Ovary (tissue), 9 donors: ENCODE data around the gene RPA3. TPM values are rescaled to one million over a fixed set of nuclear protein-coding genes. Genes with fewer than 3 reads are reported as not detected.

ENCODE experiments used
- DNase-seq, 5 donors: peaks; one replicate each; pipeline ENCODE4 v3.0.0-alpha.2; 2019 to 2020
- H3K27ac ChIP-seq, 2 donors: fragments of 200-600 bp; one replicate each; pipeline versions ENCODE4 v1.5.1 to v1.8.0; 2019 to 2022
- H3K27me3 ChIP-seq: fragments of 200-600 bp; one replicate; pipeline ENCODE4 v1.8.0; 2022
- H3K36me3 ChIP-seq: fragments of 200-600 bp; sonication (generic); one replicate; pipeline ENCODE4 v1.5.1; 2019
- H3K4me1 ChIP-seq: one replicate; pipeline ENCODE4 v1.8.1; 2013; ENCODE audit warnings: mild to moderate bottlenecking, moderate library complexity; ENCODE audit not compliant: insufficient read depth
- H3K4me3 ChIP-seq: fragments of 200-600 bp; sonication (generic); one replicate; pipeline ENCODE4 v1.5.1; 2017
- H3K9me3 ChIP-seq, 2 donors: fragments of 200-600 bp in 1 of 2; sonication (generic) in 1 of 2; one replicate each; pipeline versions ENCODE4 v1.5.1 to v1.8.1; 2013 to 2019; ENCODE audit warnings: mild to moderate bottlenecking in 1 of 2, moderate library complexity in 1 of 2
- CTCF ChIP-seq, 3 donors: fragments of 450-650 bp in 2 of 3; fragments of 200-600 bp in 1 of 3; IDR thresholded peaks; one replicate each; pipeline versions ENCODE4 v1.5.1 to v1.8.0; 2016 to 2022; ENCODE audit warnings: antibody characterized with exemption in 3 of 3, mild to moderate bottlenecking in 1 of 3
- EP300 ChIP-seq: sonication (generic); formaldehyde crosslinking; IDR thresholded peaks from one replicate; pipeline ENCODE4 v1.6.1; 2017; ENCODE audit warnings: antibody characterized with exemption
- POLR2A ChIP-seq: fragments of 450-650 bp; IDR thresholded peaks from one replicate; pipeline ENCODE4 v1.6.1; 2017; ENCODE audit warnings: antibody characterized with exemption, mild to moderate bottlenecking, moderate library complexity
- WGBS, 3 donors: extraction: QIAGEN DNeasy Blood & Tissue Kit in 1 of 3; methylation state at CpG; one replicate each; pipeline versions ENCODE4 v1.1.5 to v1.1.7; 2013 to 2017; 5-methylcytosine and 5-hydroxymethylcytosine counted together
- intact Hi-C, 4 donors: fragments of 100-400 bp; cut with DNase I; formaldehyde crosslinking; loops; one replicate each; pipeline versions ENCODE4 v1.11.0 to v1.15.1; 2022 to 2023
- polyA plus RNA-seq, 2 donors: library from polyadenylated mRNA; stranded (reverse); fragments of 200-250 nt in 1 of 2; fragments of 350-450 nt in 1 of 2; fragmentation: Illumina TruSeq in 1 of 2; extraction: RNeasy Lipid Tissue Mini Kit (QIAGEN cat#74804) in 1 of 2; gene quantifications; one replicate each; pipeline ENCODE4 v1.2.3, GENCODE V29; 2013 to 2014
- total RNA-seq, 7 donors: library from RNA; depleted of rRNA in 2 of 7; stranded (reverse); fragments of >200 nt in 2 of 7; fragmentation: NEBNext Ultra II Directional in 3 of 7; extraction: Animal tissue kit (Norgen Biotek cat#: 25700) in 3 of 7; gene quantifications; one replicate each; pipeline versions ENCODE4 v1.1.0 to v1.2.4, GENCODE V29; 2016 to 2023
- donor health status: DM: no; HTN: no; CAD: no; lungs with moderate emphysema.
- donor health status: DM: no; HTN: no; CAD: no.
- donor health status: Bipolar disorder and iron deficiency.
- donor health status: DM: yes; HTN: yes; CAD: no.
- donor health status: DM: no; HTN: no; CAD: no.
- donor health status: DM: yes; HTN: yes; CAD: no.

Gene RPA3
- total and polyA plus RNA-seq, 9 donors, result 8.6 to 28.6 (median 17.8) TPM

GRCh38 chr7:7651479-7651878 is 66.9 kb downstream of the RPA3 start:
- no peak for TF ChIP-seq EP300
- no peak for TF ChIP-seq POLR2A
- TF ChIP-seq CTCF (IDR thresholded peaks at IDR 0.05), result no peak
- no peaks in the 10 kb centered on the region for H3K27me3 ChIP-seq
- H3K4me3 ChIP-seq, result no peak overlapping the region
- DNase-seq, result no peak
- H3K4me1 ChIP-seq, result no peaks in the 10 kb centered on the region
- 55 to 72% (median 70%) methylated on average over 3 of the region's 3 CpGs for WGBS, 3 donors
- no peaks in the 10 kb centered on the region for H3K9me3 ChIP-seq
- H3K27ac ChIP-seq, result no peak overlapping the region
- no peaks in the 10 kb centered on the region for H3K36me3 ChIP-seq
- intact Hi-C loops, result no loop called here

DNA sequence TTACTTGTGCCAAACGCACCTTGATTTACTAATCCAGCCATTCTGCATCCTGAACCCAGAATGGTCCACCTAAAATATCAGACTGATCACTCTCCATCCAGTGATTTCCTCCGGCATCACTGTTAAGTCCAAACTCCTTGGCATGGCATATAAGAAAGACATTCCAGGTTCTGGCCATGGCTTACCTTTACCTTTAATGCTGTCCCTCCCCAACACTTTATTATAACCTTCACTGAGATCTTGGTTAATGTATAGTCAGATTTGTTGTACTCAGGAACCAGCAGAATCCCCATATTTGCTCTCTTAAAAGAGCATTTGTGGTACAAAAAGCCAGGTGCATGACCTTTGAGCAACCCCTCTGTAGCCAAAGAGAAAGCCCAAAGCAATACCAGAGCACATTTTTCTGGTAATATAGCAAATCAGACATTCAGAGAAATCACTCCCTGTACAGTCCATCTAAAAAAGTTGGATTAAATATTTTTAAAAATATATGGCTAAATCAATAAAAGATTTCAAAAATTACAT is 67.7 kb downstream of the RPA3 start:
- intact Hi-C loops, result no loop called here
- no peaks in the 10 kb centered on the region for H3K36me3 ChIP-seq
- no peaks in the 10 kb centered on the region for H3K4me1 ChIP-seq
- no peaks in the 10 kb centered on the region for H3K9me3 ChIP-seq
- no peak for TF ChIP-seq EP300
- TF ChIP-seq CTCF (IDR thresholded peaks at IDR 0.05), result no peak
- TF ChIP-seq POLR2A, result no peak
- no peak for DNase-seq
- no peaks in the 10 kb centered on the region for H3K27me3 ChIP-seq
- no peak overlapping the region for H3K27ac ChIP-seq
- 94 to 96% (median 96%) methylated on average over 2 of the region's 2 CpGs for WGBS, 3 donors
- no peak overlapping the region for H3K4me3 ChIP-seq

GRCh38 chr7:7647495-7648036 is 70.8 kb downstream of the RPA3 start:
- no peak for TF ChIP-seq CTCF (IDR thresholded peaks at IDR 0.05)
- Histone ChIP-seq H3K27ac (no peak overlapping the region), H3K4me1 (no peaks in the 10 kb centered on the region), H3K36me3 (no peaks in the 10 kb centered on the region), H3K4me3 (no peak overlapping the region), H3K27me3 (no peaks in the 10 kb centered on the region), H3K9me3 (no peaks in the 10 kb centered on the region)
- intact Hi-C loops, result no loop called here
- DNase-seq, result no peak
- 69 to 81% (median 71%) methylated on average over 5 to 6 of the region's 6 CpGs for WGBS, 3 donors

DNA sequence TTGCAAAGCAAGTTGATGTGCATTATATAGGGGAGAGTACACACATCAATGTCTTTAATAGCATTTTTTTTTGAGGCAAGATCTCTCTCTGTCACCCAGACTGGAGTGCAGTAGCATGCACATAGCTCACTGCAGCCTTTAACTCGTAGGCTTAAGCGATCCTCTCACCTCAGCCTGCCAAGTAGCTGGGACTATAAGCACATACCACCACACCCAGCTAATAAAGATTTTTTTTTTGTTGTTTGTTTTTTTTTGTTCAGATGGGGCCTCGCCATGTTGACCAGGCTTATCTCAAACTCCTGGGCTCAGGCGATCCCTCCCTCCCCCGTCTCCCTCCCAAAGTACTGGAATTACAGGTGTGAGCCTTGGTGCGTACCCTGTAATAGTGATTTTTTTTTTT is 76.3 kb downstream of the RPA3 start:
- DNase-seq, result no peak
- Histone ChIP-seq H3K9me3 (no peaks in the 10 kb centered on the region), H3K4me3 (no peak overlapping the region), H3K27ac (no peak overlapping the region), H3K36me3 (no peaks in the 10 kb centered on the region), H3K4me1 (peaks cover 2% of the 10 kb centered on the region), H3K27me3 (no peaks in the 10 kb centered on the region)
- TF ChIP-seq POLR2A (no peak), EP300 (no peak), CTCF (IDR thresholded peaks at IDR 0.05) (no peak)
- 88 to 93% (median 89%) methylated on average over 6 of the region's 6 CpGs for WGBS, 3 donors
- intact Hi-C loops, result no loop called here
